ENCODE data around the gene RWDD1.

RWDD1 gene

GRCh38 chr6:116570856-116571682, at the start of gene RWDD1:
Gene RWDD1 (plus strand): TSS chr6:116571504. CDS start chr6:116571583, 79 bp downstream.
- peak; percentile 98 for DNase-seq

GRCh38 chr6:116522896-116523295, 48.4 kb upstream of the RWDD1 start:
- no peak for DNase-seq

GRCh38 chr6:116524236-116524635, 47.1 kb upstream of the RWDD1 start:
- DNase-seq, result no peak

- DNase-seq, result no peak
Measured at GRCh38 chr6:116528133-116528532, 43.2 kb upstream of the RWDD1 start.

- DNase-seq, result no peak
Measured at GRCh38 chr6:116528780-116529179, 42.5 kb upstream of the RWDD1 start.

- DNase-seq, result no peak
Measured at GRCh38 chr6:116529466-116530290, 41.6 kb upstream of the RWDD1 start.

GRCh38 chr6:116530436-116530835, 40.9 kb upstream of the RWDD1 start:
- no peak for DNase-seq

- no peak for DNase-seq
Measured at GRCh38 chr6:116531675-116532570, 39.4 kb upstream of the RWDD1 start.

GRCh38 chr6:116533233-116533957, 37.9 kb upstream of the RWDD1 start:
- DNase-seq, result no peak

- DNase-seq, result no peak
Measured at GRCh38 chr6:116535109-116535508, 36.2 kb upstream of the RWDD1 start.

- DNase-seq, result no peak
Measured at GRCh38 chr6:116536216-116536621, 35.1 kb upstream of the RWDD1 start.

- no peak for DNase-seq
Measured at GRCh38 chr6:116542426-116542825, 28.9 kb upstream of the RWDD1 start.

- no peak for DNase-seq
Measured at GRCh38 chr6:116543149-116543548, 28.2 kb upstream of the RWDD1 start.

GRCh38 chr6:116545651-116546050, 25.7 kb upstream of the RWDD1 start, which contains the start of gene TRAPPC3L:
Gene TRAPPC3L (minus strand): TSS chr6:116545684. CDS start chr6:116545514, 170 bp downstream.
- no peak for DNase-seq

GRCh38 chr6:116547358-116547757, 23.9 kb upstream of the RWDD1 start:
- DNase-seq, result no peak

GRCh38 chr6:116550796-116551195, 20.5 kb upstream of the RWDD1 start:
- no peak for DNase-seq

GRCh38 chr6:116553451-116553850, 17.9 kb upstream of the RWDD1 start, which contains the start of gene CALHM4:
Gene CALHM4 (plus strand): TSS chr6:116553751. CDS start chr6:116553794, 43 bp downstream.
- no peak for DNase-seq

GRCh38 chr6:116556065-116556464, 15.2 kb upstream of the RWDD1 start:
- no peak for DNase-seq

GRCh38 chr6:116556814-116557415, 14.4 kb upstream of the RWDD1 start:
- DNase-seq, result no peak

GRCh38 chr6:116557893-116558292, 13.4 kb upstream of the RWDD1 start:
- no peak for DNase-seq

GRCh38 chr6:116560130-116560529, 11.2 kb upstream of the RWDD1 start:
- no peak for DNase-seq
